RWPE2 (cell line): ENCODE measurements around the gene PMM2.

Experiments
- ATAC-seq: fragments of 200-7000 bp; cut with Tn5 transposase; 3 replicates; pipeline ENCODE4 v1.9.1; 2021; ENCODE audit warnings: low read depth
- DNase-seq: peaks from one replicate; pipeline ENCODE4 v3.0.0-alpha.2; 2020; ENCODE audit warnings: low spot score
- H3K27ac ChIP-seq: fragments of 450-650 bp; 2 replicates; pipeline ENCODE4 v1.5.1; 2017; ENCODE audit warnings: mild to moderate bottlenecking; ENCODE audit not compliant: poor library complexity, severe bottlenecking
- H3K27me3 ChIP-seq: fragments of 250-450 bp; sonication (Bioruptor Pico); 2 replicates; pipeline ENCODE4 v1.5.1; 2021; ENCODE audit warnings: mild to moderate bottlenecking, moderate library complexity; ENCODE audit not compliant: insufficient read depth, poor library complexity, severe bottlenecking
- H3K36me3 ChIP-seq: fragments of 250-450 bp; sonication (Bioruptor Pico); 2 replicates; pipeline ENCODE4 v1.5.1; 2020; ENCODE audit warnings: low read depth, mild to moderate bottlenecking, moderate library complexity
- H3K4me1 ChIP-seq: fragments of 250-450 bp; sonication (Bioruptor Pico); 2 replicates; pipeline ENCODE4 v1.5.1; 2021; ENCODE audit warnings: mild to moderate bottlenecking, moderate library complexity; ENCODE audit not compliant: insufficient read depth, poor library complexity, severe bottlenecking
- H3K4me3 ChIP-seq: fragments of 250-450 bp; sonication (Bioruptor Pico); 2 replicates; pipeline ENCODE4 v1.5.1; 2021; ENCODE audit warnings: mild to moderate bottlenecking, moderate library complexity; ENCODE audit not compliant: severe bottlenecking
- H3K9me3 ChIP-seq: fragments of 250-450 bp; sonication (Bioruptor Pico); 2 replicates; pipeline ENCODE4 v1.5.1; 2021; ENCODE audit warnings: mild to moderate bottlenecking, moderate library complexity; ENCODE audit not compliant: severe bottlenecking
- TF ChIP-seq, protein P1 (sequence below): fragments of 450-650 bp; IDR thresholded peaks from one replicate; pipeline ENCODE4 v1.5.1; 2017; ENCODE audit warnings: mild to moderate bottlenecking, moderate library complexity; ENCODE audit not compliant: poor library complexity, severe bottlenecking

Gene PMM2

DNA sequence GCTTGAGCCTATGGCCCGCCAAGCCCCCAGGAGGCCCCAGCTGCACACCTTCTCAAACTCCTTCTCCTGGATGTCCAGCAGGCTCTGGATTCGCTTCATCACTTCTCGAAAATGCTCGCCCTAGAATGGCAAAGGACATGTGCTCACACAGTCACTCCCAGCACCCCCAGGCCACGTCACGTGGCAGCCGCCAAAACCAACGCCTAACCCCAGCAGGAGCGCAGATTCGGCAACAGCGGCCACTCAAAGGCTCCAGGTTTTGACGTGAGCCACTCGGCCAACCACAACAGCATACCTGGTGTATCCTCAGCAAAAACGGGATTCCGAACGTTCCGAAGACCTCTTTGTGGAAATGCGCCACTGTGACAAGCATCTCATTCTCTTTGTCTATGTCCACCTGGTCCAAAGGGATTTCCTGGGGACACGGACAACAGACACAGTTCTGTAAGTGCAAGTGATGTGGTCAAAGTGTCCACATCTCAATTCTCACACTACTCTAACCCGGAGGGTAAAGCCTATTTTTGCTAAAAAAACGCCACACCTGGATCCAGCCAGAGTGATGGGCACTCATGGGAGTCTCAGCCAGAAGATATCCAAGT lies 97.2 kb downstream of the PMM2 start:
- no peak for DNase-seq
- Histone ChIP-seq H3K27me3 (no peaks in the 10 kb centered on the region), H3K9me3 (no peaks in the 10 kb centered on the region), H3K4me1 (no peaks in the 10 kb centered on the region), H3K4me3 (no peak overlapping the region), H3K27ac (no peak overlapping the region), H3K36me3 (peaks cover 93% of the 10 kb centered on the region)
- TF ChIP-seq, protein P1, sequence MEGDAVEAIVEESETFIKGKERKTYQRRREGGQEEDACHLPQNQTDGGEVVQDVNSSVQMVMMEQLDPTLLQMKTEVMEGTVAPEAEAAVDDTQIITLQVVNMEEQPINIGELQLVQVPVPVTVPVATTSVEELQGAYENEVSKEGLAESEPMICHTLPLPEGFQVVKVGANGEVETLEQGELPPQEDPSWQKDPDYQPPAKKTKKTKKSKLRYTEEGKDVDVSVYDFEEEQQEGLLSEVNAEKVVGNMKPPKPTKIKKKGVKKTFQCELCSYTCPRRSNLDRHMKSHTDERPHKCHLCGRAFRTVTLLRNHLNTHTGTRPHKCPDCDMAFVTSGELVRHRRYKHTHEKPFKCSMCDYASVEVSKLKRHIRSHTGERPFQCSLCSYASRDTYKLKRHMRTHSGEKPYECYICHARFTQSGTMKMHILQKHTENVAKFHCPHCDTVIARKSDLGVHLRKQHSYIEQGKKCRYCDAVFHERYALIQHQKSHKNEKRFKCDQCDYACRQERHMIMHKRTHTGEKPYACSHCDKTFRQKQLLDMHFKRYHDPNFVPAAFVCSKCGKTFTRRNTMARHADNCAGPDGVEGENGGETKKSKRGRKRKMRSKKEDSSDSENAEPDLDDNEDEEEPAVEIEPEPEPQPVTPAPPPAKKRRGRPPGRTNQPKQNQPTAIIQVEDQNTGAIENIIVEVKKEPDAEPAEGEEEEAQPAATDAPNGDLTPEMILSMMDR: no peak
- no peak for ATAC-seq

GRCh38 chr16:8898660-8899318 lies 101.2 kb downstream of the PMM2 start:
- Histone ChIP-seq H3K27me3 (no peaks in the 10 kb centered on the region), H3K27ac (no peak overlapping the region), H3K4me3 (no peak overlapping the region), H3K4me1 (no peaks in the 10 kb centered on the region), H3K36me3 (peaks cover 94% of the 10 kb centered on the region), H3K9me3 (no peaks in the 10 kb centered on the region)
- no peak for ATAC-seq
- TF ChIP-seq, protein P1: no peak
- no peak for DNase-seq
